WTC11 (cell line): ENCODE results near the gene KSR1. TPM values are rescaled to one million over a fixed set of nuclear protein-coding genes. Genes with fewer than 3 reads are reported as not detected.
A peak's percentile ranks its signal among the peaks of the same experiment; 100 is the strongest.

Experiments used
- ATAC-seq: fragments of 200-7000 bp; cut with Tn5 transposase; 2 replicates; pipeline ENCODE4 v1.10.0; 2021; ENCODE audit warnings: mild to moderate bottlenecking, moderate library complexity
- CTCF ChIA-PET: fragments of 300-600 bp; sonication (Branson Sonifier 250); formaldehyde crosslinking; loops from one replicate; lab custom pipeline; 2021; ENCODE audit warnings: antibody characterized with exemption; lab: Charles Lee
- POLR2A ChIA-PET: fragments of 350-600 bp; sonication (Branson Sonifier 250); formaldehyde crosslinking; loops from one replicate; lab custom pipeline; 2021; ENCODE audit warnings: antibody characterized with exemption; lab: Charles Lee
- DNase-seq: peaks from one replicate; pipeline ENCODE4 v3.0.0; 2021; ENCODE audit warnings: low spot score
- H3K27ac Mint-ChIP-seq: 2 replicates; pipeline ENCODE4 v1.8.0; 2021; ENCODE audit warnings: mixed read lengths
- H3K27me3 Mint-ChIP-seq: 2 replicates; pipeline ENCODE4 v1.8.0; 2021; ENCODE audit warnings: low read depth, mild to moderate bottlenecking, moderate library complexity, mixed read lengths
- H3K36me3 Mint-ChIP-seq: 2 replicates; pipeline ENCODE4 v1.8.0; 2021; ENCODE audit warnings: mixed read lengths
- H3K4me1 Mint-ChIP-seq: 2 replicates; pipeline ENCODE4 v1.8.0; 2022; ENCODE audit warnings: mixed read lengths
- H3K4me3 Mint-ChIP-seq: 2 replicates; pipeline ENCODE4 v1.8.0; 2021; ENCODE audit warnings: mild to moderate bottlenecking, moderate library complexity, mixed read lengths
- H3K9me3 Mint-ChIP-seq: 2 replicates; pipeline ENCODE4 v1.8.0; 2021; ENCODE audit warnings: mixed read lengths
- ATF2 ChIP-seq: sonication (generic); formaldehyde crosslinking; IDR thresholded peaks from 2 replicates; pipeline ENCODE4 v1.8.1; 2022; ENCODE audit warnings: low read depth, missing genetic modification reagents, borderline replicate concordance
- ATF3 ChIP-seq: sonication (generic); formaldehyde crosslinking; conservative IDR thresholded peaks from 2 replicates; pipeline ENCODE4 v1.8.1; 2022; ENCODE audit warnings: mild to moderate bottlenecking, missing genetic modification reagents
- CREB1 ChIP-seq: sonication (generic); formaldehyde crosslinking; IDR thresholded peaks from 2 replicates; pipeline ENCODE4 v1.8.0; 2023; ENCODE audit warnings: mild to moderate bottlenecking, missing genetic modification reagents
- CREM ChIP-seq: sonication (generic); formaldehyde crosslinking; IDR thresholded peaks from 2 replicates; pipeline ENCODE4 v1.8.1; 2022; ENCODE audit warnings: mild to moderate bottlenecking, missing genetic modification reagents, moderate library complexity
- CTCF ChIP-seq: fragments of 200-600 bp; IDR thresholded peaks from 2 replicates; pipeline ENCODE4 v1.8.0; 2022; ENCODE audit warnings: antibody characterized with exemption
- E2F5 ChIP-seq: sonication (generic); formaldehyde crosslinking; IDR thresholded peaks from 2 replicates; pipeline ENCODE4 v1.8.1; 2022; ENCODE audit warnings: mild to moderate bottlenecking, moderate library complexity, missing genetic modification reagents
- ERG ChIP-seq: fragments of 250-450 bp; sonication (Bioruptor Pico); IDR thresholded peaks from 2 replicates; pipeline ENCODE4 v1.8.0; 2021; ENCODE audit warnings: mild to moderate bottlenecking
- ESRRA ChIP-seq: sonication (generic); formaldehyde crosslinking; IDR thresholded peaks from 2 replicates; pipeline ENCODE4 v1.8.1; 2022; ENCODE audit warnings: mild to moderate bottlenecking, missing genetic modification reagents, borderline replicate concordance
- HMGA2 ChIP-seq: fragments of 250-450 bp; sonication (Bioruptor Pico); IDR thresholded peaks from 2 replicates; pipeline ENCODE4 v1.4.0; 2021; ENCODE audit warnings: mild to moderate bottlenecking, moderate library complexity
- HMGXB4 ChIP-seq: sonication (generic); formaldehyde crosslinking; IDR thresholded peaks from 2 replicates; pipeline ENCODE4 v1.8.1; 2023; ENCODE audit warnings: mild to moderate bottlenecking, moderate library complexity, missing genetic modification reagents
- JUN ChIP-seq: sonication (generic); formaldehyde crosslinking; IDR thresholded peaks from 2 replicates; pipeline ENCODE4 v1.8.0; 2023; ENCODE audit warnings: mild to moderate bottlenecking, missing genetic modification reagents
- NR1H2 ChIP-seq: sonication (generic); formaldehyde crosslinking; IDR thresholded peaks from 2 replicates; pipeline ENCODE4 v1.9.0; 2021; ENCODE audit warnings: mild to moderate bottlenecking, moderate library complexity, missing genetic modification reagents
- PRDM15 ChIP-seq: sonication (generic); formaldehyde crosslinking; IDR thresholded peaks from 2 replicates; pipeline ENCODE4 v1.8.0; 2022; ENCODE audit warnings: missing genetic modification reagents
- SMAD3 ChIP-seq: sonication (generic); formaldehyde crosslinking; IDR thresholded peaks from 2 replicates; pipeline ENCODE4 v1.8.0; 2022; ENCODE audit warnings: missing genetic modification reagents, mild to moderate bottlenecking, borderline replicate concordance
- STAT6 ChIP-seq: sonication (generic); formaldehyde crosslinking; conservative IDR thresholded peaks from 2 replicates; pipeline ENCODE4 v1.8.1; 2023; ENCODE audit warnings: mild to moderate bottlenecking, low read depth, missing genetic modification reagents, moderate library complexity
- ZBTB21 ChIP-seq: sonication (generic); formaldehyde crosslinking; IDR thresholded peaks from 2 replicates; pipeline ENCODE4 v1.8.1; 2023; ENCODE audit warnings: mild to moderate bottlenecking, missing genetic modification reagents, borderline replicate concordance
- ZNF232 ChIP-seq: sonication (generic); formaldehyde crosslinking; IDR thresholded peaks from 2 replicates; pipeline ENCODE4 v1.8.0; 2022; ENCODE audit warnings: mild to moderate bottlenecking, missing genetic modification reagents
- ZNF416 ChIP-seq: fragments of 250-450 bp; sonication (Bioruptor Pico); IDR thresholded peaks from 2 replicates; pipeline ENCODE4 v1.9.0; 2021; ENCODE audit warnings: mild to moderate bottlenecking, inconsistent platforms
- ZNF423 ChIP-seq: fragments of 250-450 bp; sonication (Bioruptor Pico); IDR thresholded peaks from 2 replicates; pipeline ENCODE4 v2.1.2; 2022; ENCODE audit warnings: mild to moderate bottlenecking, moderate library complexity
- total RNA-seq: library from RNA; stranded (reverse); gene quantifications from 3 replicates; pipeline ENCODE4 v1.2.3, GENCODE V29; 2021

Gene KSR1
- total RNA-seq, 1 experiment from 2014 or later = 45.5 TPM

GRCh38 chr17:27473190-27473747, 17.0 kb downstream of the KSR1 start (continued):
- TF ChIP-seq HMGXB4 (CRISPR knock-in tag) (no peak), NR1H2 (CRISPR knock-in tag) (no peak), ERG (no peak), ZNF232 (CRISPR knock-in tag) (no peak), ATF3 (CRISPR knock-in tag) (no peak), HMGA2 (CRISPR knock-in tag) (no peak), ZNF423 (no peak), ZNF416 (no peak), PRDM15 (no peak)

GRCh38 chr17:27473748-27474609, 17.7 kb downstream of the KSR1 start:
- DNase-seq (no peak), ATAC-seq (no peak)
- H3K4me3 Mint-ChIP-seq = no peak overlapping the region
- H3K9me3 Mint-ChIP-seq = no peaks in the 10 kb centered on the region
- no peaks in the 10 kb centered on the region; the same call in 1 of the 2 replicates for H3K27me3 Mint-ChIP-seq
- no peak for TF ChIP-seq CTCF
- TF ChIP-seq NR1H2 (CRISPR knock-in tag) = no peak
- TF ChIP-seq JUN = no peak
- TF ChIP-seq ATF2 (CRISPR knock-in tag) = no peak
- no peak for TF ChIP-seq E2F5 (CRISPR knock-in tag)
- TF ChIP-seq CREM (CRISPR knock-in tag) = no peak
- TF ChIP-seq STAT6 = no peak
- TF ChIP-seq CREB1 (CRISPR knock-in tag) = no peak
- no peak for TF ChIP-seq SMAD3
- no peak for TF ChIP-seq ESRRA (CRISPR knock-in tag)
- TF ChIP-seq ZNF232 (CRISPR knock-in tag) = no peak
- TF ChIP-seq ZNF416 = no peak
- TF ChIP-seq ZBTB21 (CRISPR knock-in tag) = no peak
- H3K36me3 Mint-ChIP-seq = no peaks in the 10 kb centered on the region; the same call in 1 of the 2 replicates
- peak overlapping the region; percentile 93 for H3K27ac Mint-ChIP-seq
- ChIA-PET CTCF (interaction anchor here (1.1 to 1.3 kb wide), 2 partner anchors 18 to 23 kb away, joined by 4 read pairs; partner anchors contain the start of gene KSR1), POLR2A (no interaction called here)
- H3K4me1 Mint-ChIP-seq = peaks cover 85% of the 10 kb centered on the region
